IMR-90 (cell line): ENCODE measurements around the gene CHRM5. TPM values are rescaled to one million over a fixed set of nuclear protein-coding genes. Genes with fewer than 3 reads are reported as not detected.
"Not testable (repeated sequence)": the region's sequence is repeated elsewhere in the genome, so short reads cannot be mapped to it uniquely, and the experiment has no call there.

ENCODE experiments used
- ATAC-seq: fragments of 200-7000 bp; cut with Tn5 transposase; 2 replicates; pipeline ENCODE4 v1.9.1; 2020; ENCODE audit warnings: low read depth, mild to moderate bottlenecking, moderate library complexity
- BruUV-seq: library from RNA; stranded (reverse); fragments of 400-500 nt; replicated peaks from 2 replicates; lab custom pipeline; 2021; lab: Mats Ljungman, UMichigan
- CTCF ChIA-PET: fragments of 300-600 bp; formaldehyde crosslinking; extraction: SDS; loops from one replicate; lab custom pipeline; 2021; ENCODE audit warnings: antibody characterized with exemption; lab: Yijun Ruan, JAX
- POLR2A ChIA-PET: fragments of 300-600 bp; sonication (Branson Sonifier 250); formaldehyde crosslinking; loops from one replicate; lab custom pipeline; 2022; ENCODE audit warnings: antibody characterized with exemption; ENCODE audit not compliant: unreplicated experiment; lab: Charles Lee
- DNase-seq: peaks from one replicate; pipeline ENCODE4 v3.0.0; 2013
- H2AFZ ChIP-seq: replicated peaks from 2 replicates; pipeline ENCODE3; 2013; ENCODE audit warnings: low read length, mild to moderate bottlenecking; ENCODE audit not compliant: poor library complexity
- H2AK5ac ChIP-seq: 2 replicates; pipeline ENCODE4 v1.6.1; 2013; ENCODE audit warnings: low read depth, low read length, inconsistent platforms
- H2AK9ac ChIP-seq: replicated peaks from 2 replicates; pipeline ENCODE3; 2013; ENCODE audit warnings: mild to moderate bottlenecking, low read depth, low read length, moderate library complexity; ENCODE audit not compliant: poor library complexity
- H2BK120ac ChIP-seq: 2 replicates; pipeline ENCODE4 v1.6.1; 2013; ENCODE audit warnings: low read depth, low read length, inconsistent platforms
- H2BK15ac ChIP-seq: 3 replicates; pipeline ENCODE4 v1.6.1; 2013; ENCODE audit warnings: low read depth, low read length, inconsistent platforms
- H2BK20ac ChIP-seq: 2 replicates; pipeline ENCODE4 v1.6.1; 2013; ENCODE audit warnings: low read depth, mild to moderate bottlenecking, inconsistent platforms, low read length, moderate library complexity
- H2BK5ac ChIP-seq: 2 replicates; pipeline ENCODE4 v1.6.1; 2013; ENCODE audit warnings: mild to moderate bottlenecking, low read depth, low read length, inconsistent platforms; ENCODE audit not compliant: poor library complexity, severe bottlenecking
- H3K14ac ChIP-seq: replicated peaks from 2 replicates; pipeline ENCODE4 v1.6.1; 2013; ENCODE audit warnings: low read depth, low read length, inconsistent platforms
- H3K18ac ChIP-seq: 2 replicates; pipeline ENCODE4 v1.6.1; 2013; ENCODE audit warnings: low read depth, low read length, control low read depth
- H3K23ac ChIP-seq: 2 replicates; pipeline ENCODE4 v1.6.1; 2013; ENCODE audit warnings: low read depth, low read length, inconsistent platforms
- H3K27ac ChIP-seq: 2 replicates; pipeline ENCODE4 v1.5.1; 2013; ENCODE audit warnings: mild to moderate bottlenecking, control low read depth, low read length; ENCODE audit not compliant: insufficient read depth
- H3K27me3 ChIP-seq: 2 replicates; pipeline ENCODE4 v1.6.1; 2013; ENCODE audit warnings: low read length; ENCODE audit not compliant: control insufficient read depth, insufficient read depth
- H3K36me3 ChIP-seq: 2 replicates; pipeline ENCODE4 v1.6.1; 2013; ENCODE audit warnings: low read length, mixed read lengths; ENCODE audit not compliant: control insufficient read depth, insufficient read depth
- H3K4ac ChIP-seq: 2 replicates; pipeline ENCODE4 v1.6.1; 2013; ENCODE audit warnings: low read depth, low read length, inconsistent platforms
- H3K4me1 ChIP-seq: 2 replicates; pipeline ENCODE4 v1.6.1; 2013; ENCODE audit warnings: low read length, mixed read lengths; ENCODE audit not compliant: control insufficient read depth, insufficient read depth
- H3K4me2 ChIP-seq: 2 replicates; pipeline ENCODE4 v1.6.1; 2013; ENCODE audit warnings: low read depth, mild to moderate bottlenecking, control low read depth, low read length, moderate library complexity
- H3K4me3 ChIP-seq: 2 replicates; pipeline ENCODE4 v1.5.1; 2013; ENCODE audit warnings: low read depth, mild to moderate bottlenecking, control low read depth, low read length, moderate library complexity; ENCODE audit not compliant: insufficient read depth
- H3K56ac ChIP-seq: 2 replicates; pipeline ENCODE4 v1.6.1; 2013; ENCODE audit warnings: low read length, inconsistent platforms; ENCODE audit not compliant: insufficient read depth; ENCODE audit errors: extremely low read depth
- H3K79me1 ChIP-seq, 2 experiments: 2 replicates each; pipeline ENCODE4 v1.6.1; 2013; ENCODE audit warnings: low read length in 2 of 2, inconsistent platforms in 1 of 2, low read depth in 1 of 2
- H3K9ac ChIP-seq: 2 replicates; pipeline ENCODE4 v1.6.1; 2013; ENCODE audit warnings: low read depth, low read length, control low read depth
- H3K9me1 ChIP-seq: 2 replicates; pipeline ENCODE4 v1.6.1; 2013; ENCODE audit warnings: low read length, inconsistent platforms; ENCODE audit not compliant: insufficient read depth
- H3K9me3 ChIP-seq: 2 replicates; pipeline ENCODE4 v1.6.1; 2013; ENCODE audit warnings: low read length; ENCODE audit not compliant: control insufficient read depth, insufficient read depth
- H4K20me1 ChIP-seq: 2 replicates; pipeline ENCODE4 v1.6.1; 2013; ENCODE audit warnings: low read length, inconsistent platforms; ENCODE audit not compliant: insufficient read depth
- H4K5ac ChIP-seq: 2 replicates; pipeline ENCODE4 v1.6.1; 2013; ENCODE audit warnings: mild to moderate bottlenecking, low read depth, low read length, control low read depth
- H4K8ac ChIP-seq, 2 experiments: 2 replicates each; pipeline ENCODE4 v1.6.1; 2013; ENCODE audit warnings: low read depth in 2 of 2, low read length in 2 of 2, control low read depth in 1 of 2, inconsistent platforms in 1 of 2
- H4K91ac ChIP-seq: 2 replicates; pipeline ENCODE4 v1.6.1; 2013; ENCODE audit warnings: low read depth, low read length, inconsistent platforms; ENCODE audit not compliant: insufficient read depth
- WGBS, 2 experiments: methylation state at CpG; one replicate each; pipeline versions ENCODE4 v1.1.5 to v1.1.7; 2013; ENCODE audit warnings: missing lambda C conversion rate in 2 of 2; ENCODE audit not compliant: insufficient read length in 1 of 2; ENCODE audit errors: extremely low coverage in 2 of 2; 5-methylcytosine and 5-hydroxymethylcytosine counted together
- dilution Hi-C: fragments of 300-500 bp; cut with HindIII; formaldehyde crosslinking; loops from one replicate; pipeline ENCODE4 v1.14.3; 2018; ENCODE audit warnings: low sequenced_read_pairs; ENCODE audit not compliant: unreplicated experiment
- in situ Hi-C: fragments of 300-500 bp; cut with MboI; formaldehyde crosslinking; loops from 3 replicates; pipeline ENCODE4 v1.14.3; 2019; ENCODE audit warnings: low sequenced_read_pairs, inconsistent platforms, mixed read lengths
- intact Hi-C: fragments of 100-400 bp; cut with micrococcal nuclease; formaldehyde crosslinking; loops from 2 replicates; pipeline ENCODE4 v1.10.0; 2022
- polyA plus RNA-seq, 3 experiments: library from polyadenylated mRNA; depleted of rRNA; stranded (reverse); fragments of >200 nt; gene quantifications; 2 replicates each; pipeline ENCODE4 v1.2.3, GENCODE V29; 2012; ENCODE audit warnings: low replicate concordance in 1 of 3
- total RNA-seq: library from RNA; depleted of rRNA; stranded (reverse); fragments of >200 nt; gene quantifications from 2 replicates; pipeline ENCODE4 v1.2.3, GENCODE V29; 2012

Gene CHRM5
- total and polyA plus RNA-seq, 2 of the 4 experiments (the other 2 are of a cell fraction): under 0.01 to 0.03 TPM

GRCh38 chr15:34018738-34019137, 50.4 kb downstream of the CHRM5 start:
- BruUV-seq, H3K9ac ChIP-seq, DNase-seq, H2BK120ac ChIP-seq, dilution Hi-C loops, H3K4me1 ChIP-seq, H3K23ac ChIP-seq, H2AFZ ChIP-seq, H2AK9ac ChIP-seq, H3K4me2 ChIP-seq, ATAC-seq, intact Hi-C loops, H3K4ac ChIP-seq, H4K5ac ChIP-seq, H3K14ac ChIP-seq, H2BK15ac ChIP-seq, H3K9me3 ChIP-seq, H3K18ac ChIP-seq, H3K9me1 ChIP-seq, in situ Hi-C loops, POLR2A ChIA-PET, H4K8ac ChIP-seq, H3K36me3 ChIP-seq, H3K56ac ChIP-seq, H3K27ac ChIP-seq, H4K20me1 ChIP-seq, H2BK20ac ChIP-seq, H3K4me3 ChIP-seq, H2AK5ac ChIP-seq, H2BK5ac ChIP-seq, H3K27me3 ChIP-seq, H4K91ac ChIP-seq: not testable (repeated sequence)
- CTCF ChIA-PET: interaction anchor here (0.8 kb wide), 1 partner anchor 14 kb away, joined by 3 read pairs; no protein-coding TSS in a partner anchor
- WGBS, 2 experiments: no CpG with 5 or more reads among the region's 2 CpGs
- peaks cover 10 to 36% of the 10 kb centered on the region in 2 experiments for H3K79me1 ChIP-seq
